ENCODE data around the gene LRCH3. TPM values are rescaled to one million over a fixed set of nuclear protein-coding genes. Genes with fewer than 3 reads are reported as not detected.

The LRCH3 gene
- total RNA-seq, 4 donors from 2014 or later = 22.5 to 34.3 (median 27.7) TPM

- H3K4me3 ChIP-seq (ENCODE audit: low read depth, poor library complexity, severe bottlenecking) = no peak overlapping the region
- TF ChIP-seq POLR2A (IDR thresholded peaks at IDR 0.05) = no peak
- no peak for TF ChIP-seq CTCF (IDR thresholded peaks at IDR 0.05)
- intact Hi-C loops (cut with DNase I; ENCODE audit: low total_unique reads) = no loop called here
- 19 to 23% methylated on average over 2 of the region's 2 CpGs for WGBS, 2 donors
- DNase-seq (ENCODE audit: low spot score in 2 of 2) = no peak
Measured at GRCh38 chr3:197793247-197793646, 2.2 kb downstream of the LRCH3 start.

- TF ChIP-seq CTCF (IDR thresholded peaks at IDR 0.05) (no peak), POLR2A (IDR thresholded peaks at IDR 0.05) (no peak)
- 93% methylated on average over 1 of the region's 1 CpG for WGBS, 2 donors
- H3K4me3 ChIP-seq (ENCODE audit: low read depth, poor library complexity, severe bottlenecking) = no peak overlapping the region
- no peak for DNase-seq (ENCODE audit: low spot score in 2 of 2)
- intact Hi-C loops (cut with DNase I; ENCODE audit: low total_unique reads) = no loop called here
Measured at GRCh38 chr3:197794115-197794514, 3.1 kb downstream of the LRCH3 start.

- peak in 1 of 2 donors; percentile 32 for DNase-seq (ENCODE audit: low spot score in 2 of 2)
- no peak for TF ChIP-seq CTCF (IDR thresholded peaks at IDR 0.05)
- TF ChIP-seq POLR2A (IDR thresholded peaks at IDR 0.05) = no peak
- intact Hi-C loops (cut with DNase I; ENCODE audit: low total_unique reads) = no loop called here
- 93 to 97% methylated on average over 1 of the region's 1 CpG for WGBS, 2 donors
- H3K4me3 ChIP-seq (ENCODE audit: low read depth, poor library complexity, severe bottlenecking) = no peak overlapping the region
Measured at GRCh38 chr3:197795200-197795599, 4.1 kb downstream of the LRCH3 start.

- H3K4me3 ChIP-seq (ENCODE audit: low read depth, poor library complexity, severe bottlenecking) = no peak overlapping the region
- DNase-seq (ENCODE audit: low spot score in 2 of 2) = no peak
- 62% methylated on average over 4 of the region's 4 CpGs for WGBS, 2 donors
- intact Hi-C loops (cut with DNase I; ENCODE audit: low total_unique reads) = no loop called here
- TF ChIP-seq CTCF (IDR thresholded peaks at IDR 0.05) = no peak
- TF ChIP-seq POLR2A (IDR thresholded peaks at IDR 0.05) = no peak
Measured at GRCh38 chr3:197796087-197796486, 5.0 kb downstream of the LRCH3 start.

- intact Hi-C loops (cut with DNase I; ENCODE audit: low total_unique reads) = no loop called here
- WGBS, 2 donors = 73 to 79% methylated on average over 3 of the region's 3 CpGs
Measured at GRCh38 chr3:197798863-197799262, 7.8 kb downstream of the LRCH3 start.

More at GRCh38 chr3:197798863-197799262, 7.8 kb downstream of the LRCH3 start:
- DNase-seq (ENCODE audit: low spot score in 2 of 2) = no peak
- no peak for TF ChIP-seq CTCF (IDR thresholded peaks at IDR 0.05)
- no peak for TF ChIP-seq POLR2A (IDR thresholded peaks at IDR 0.05)
- no peak overlapping the region for H3K4me3 ChIP-seq (ENCODE audit: low read depth, poor library complexity, severe bottlenecking)
